ENCODE data around the gene EXOC3. TPM values are rescaled to one million over a fixed set of nuclear protein-coding genes. Genes with fewer than 3 reads are reported as not detected.

The EXOC3 gene
- total and polyA plus RNA-seq, 2 of the 4 experiments (the other 2 are of a cell fraction): 35.1 to 47.5 TPM

GRCh38 chr5:399296-400281 is 43.4 kb upstream of the EXOC3 start (continued):
- TF ChIP-seq POLR2A (IDR thresholded peaks at IDR 0.05; ENCODE audit: low read depth, low read length): peak; percentile 90; the same call in 1 of the 2 replicates
- peak; percentile 99 for TF ChIP-seq BHLHE40 (IDR thresholded peaks at IDR 0.05; ENCODE audit: low read depth, low read length)
- peak; percentile 15; the same call in 1 of the 2 replicates for TF ChIP-seq NFE2L2 (IDR thresholded peaks at IDR 0.05; ENCODE audit: low read depth, low read length)
- peak; percentile 66; the same call in 1 of the 2 replicates for TF ChIP-seq FOS (IDR thresholded peaks at IDR 0.05; ENCODE audit: low read depth, low read length)
